HepG2 (cell line): ENCODE data around the gene NDUFB4.

Experiments
- BRCA1 ChIP-seq: sonication (generic); formaldehyde crosslinking; IDR thresholded peaks from 2 replicates; pipeline ENCODE4 v1.4.0; 2020; ENCODE audit warnings: missing genetic modification reagents
- GABPA ChIP-seq, 2 experiments: IDR thresholded peaks; 2 replicates each; pipeline ENCODE4 v1.6.1; 2011 to 2016; ENCODE audit warnings: low read depth in 2 of 2, low read length in 1 of 2, missing biosample characterization in 1 of 2, missing genetic modification characterization in 1 of 2
- HIVEP1 ChIP-seq: sonication (generic); formaldehyde crosslinking; IDR thresholded peaks from 2 replicates; pipeline ENCODE4 v1.4.0; 2020; ENCODE audit warnings: mild to moderate bottlenecking, missing genetic modification reagents
- KAT2B ChIP-seq: fragments of 150-350 bp; IDR thresholded peaks from 2 replicates; pipeline ENCODE4 v1.6.1; 2014; ENCODE audit warnings: low read depth, low read length, borderline replicate concordance
- SMC3 ChIP-seq: IDR thresholded peaks from 2 replicates; pipeline ENCODE4 v1.6.1; 2011; ENCODE audit warnings: low read length, improper control_type of control experiment
- ZNF121 ChIP-seq: sonication (generic); formaldehyde crosslinking; IDR thresholded peaks from 2 replicates; pipeline ENCODE4 v1.5.0; 2020; ENCODE audit warnings: mild to moderate bottlenecking, missing genetic modification reagents
- ZNF24 ChIP-seq: fragments of 450-650 bp; IDR thresholded peaks from 2 replicates; pipeline ENCODE4 v1.6.1; 2017; ENCODE audit warnings: antibody characterized with exemption, mild to moderate bottlenecking
- TF ChIP-seq, protein P1 (sequence below): sonication (generic); formaldehyde crosslinking; IDR thresholded peaks from 2 replicates; pipeline ENCODE4 v1.4.0; 2020; ENCODE audit warnings: mild to moderate bottlenecking, missing genetic modification reagents
- TF ChIP-seq, protein P2 (sequence below): sonication (generic); formaldehyde crosslinking; IDR thresholded peaks from 2 replicates; pipeline ENCODE4 v1.4.0; 2020; ENCODE audit warnings: missing genetic modification reagents
- TF ChIP-seq, protein P3 (sequence below): sonication (generic); formaldehyde crosslinking; IDR thresholded peaks from 2 replicates; pipeline ENCODE4 v1.5.0; 2020; ENCODE audit warnings: mild to moderate bottlenecking, missing genetic modification reagents, moderate library complexity
- TF ChIP-seq, protein P4 (sequence below): sonication (generic); formaldehyde crosslinking; conservative IDR thresholded peaks from 2 replicates; pipeline ENCODE4 v1.4.0; 2020; ENCODE audit warnings: missing genetic modification reagents
- TF ChIP-seq, protein P5 (sequence below): IDR thresholded peaks from 2 replicates; pipeline ENCODE4 v1.6.1; 2016; ENCODE audit warnings: missing compliant biosample characterization, missing genetic modification reagents, borderline replicate concordance
- TF ChIP-seq, protein P6 (sequence below): fragments of 450-650 bp; IDR thresholded peaks from 2 replicates; pipeline ENCODE4 v1.6.1; 2016
- TF ChIP-seq, protein P7 (sequence below): sonication (generic); formaldehyde crosslinking; IDR thresholded peaks from 2 replicates; pipeline ENCODE4 v1.4.0; 2020; ENCODE audit warnings: mild to moderate bottlenecking, missing genetic modification reagents, borderline replicate concordance

DNA sequence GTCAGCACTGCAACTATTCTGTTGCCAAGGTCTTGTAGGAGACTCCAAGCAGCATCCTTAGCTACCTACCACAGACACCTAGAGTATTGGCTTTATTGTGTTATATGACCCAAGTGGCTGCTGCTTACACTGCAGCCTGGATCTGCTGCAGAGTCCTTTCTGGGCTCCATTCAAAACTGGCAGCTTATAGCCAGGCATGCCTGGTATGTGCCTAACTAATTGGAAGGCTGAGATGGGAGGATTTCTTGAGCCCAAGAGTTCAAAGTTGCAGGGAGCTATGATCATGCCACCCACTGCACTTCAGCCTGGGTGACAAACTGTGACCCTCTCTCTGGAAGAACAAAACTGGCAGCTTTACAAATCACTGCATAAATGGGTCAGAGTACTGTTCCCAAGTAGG is 8.6 kb downstream of the NDUFB4 start:
- TF ChIP-seq, protein P1, sequence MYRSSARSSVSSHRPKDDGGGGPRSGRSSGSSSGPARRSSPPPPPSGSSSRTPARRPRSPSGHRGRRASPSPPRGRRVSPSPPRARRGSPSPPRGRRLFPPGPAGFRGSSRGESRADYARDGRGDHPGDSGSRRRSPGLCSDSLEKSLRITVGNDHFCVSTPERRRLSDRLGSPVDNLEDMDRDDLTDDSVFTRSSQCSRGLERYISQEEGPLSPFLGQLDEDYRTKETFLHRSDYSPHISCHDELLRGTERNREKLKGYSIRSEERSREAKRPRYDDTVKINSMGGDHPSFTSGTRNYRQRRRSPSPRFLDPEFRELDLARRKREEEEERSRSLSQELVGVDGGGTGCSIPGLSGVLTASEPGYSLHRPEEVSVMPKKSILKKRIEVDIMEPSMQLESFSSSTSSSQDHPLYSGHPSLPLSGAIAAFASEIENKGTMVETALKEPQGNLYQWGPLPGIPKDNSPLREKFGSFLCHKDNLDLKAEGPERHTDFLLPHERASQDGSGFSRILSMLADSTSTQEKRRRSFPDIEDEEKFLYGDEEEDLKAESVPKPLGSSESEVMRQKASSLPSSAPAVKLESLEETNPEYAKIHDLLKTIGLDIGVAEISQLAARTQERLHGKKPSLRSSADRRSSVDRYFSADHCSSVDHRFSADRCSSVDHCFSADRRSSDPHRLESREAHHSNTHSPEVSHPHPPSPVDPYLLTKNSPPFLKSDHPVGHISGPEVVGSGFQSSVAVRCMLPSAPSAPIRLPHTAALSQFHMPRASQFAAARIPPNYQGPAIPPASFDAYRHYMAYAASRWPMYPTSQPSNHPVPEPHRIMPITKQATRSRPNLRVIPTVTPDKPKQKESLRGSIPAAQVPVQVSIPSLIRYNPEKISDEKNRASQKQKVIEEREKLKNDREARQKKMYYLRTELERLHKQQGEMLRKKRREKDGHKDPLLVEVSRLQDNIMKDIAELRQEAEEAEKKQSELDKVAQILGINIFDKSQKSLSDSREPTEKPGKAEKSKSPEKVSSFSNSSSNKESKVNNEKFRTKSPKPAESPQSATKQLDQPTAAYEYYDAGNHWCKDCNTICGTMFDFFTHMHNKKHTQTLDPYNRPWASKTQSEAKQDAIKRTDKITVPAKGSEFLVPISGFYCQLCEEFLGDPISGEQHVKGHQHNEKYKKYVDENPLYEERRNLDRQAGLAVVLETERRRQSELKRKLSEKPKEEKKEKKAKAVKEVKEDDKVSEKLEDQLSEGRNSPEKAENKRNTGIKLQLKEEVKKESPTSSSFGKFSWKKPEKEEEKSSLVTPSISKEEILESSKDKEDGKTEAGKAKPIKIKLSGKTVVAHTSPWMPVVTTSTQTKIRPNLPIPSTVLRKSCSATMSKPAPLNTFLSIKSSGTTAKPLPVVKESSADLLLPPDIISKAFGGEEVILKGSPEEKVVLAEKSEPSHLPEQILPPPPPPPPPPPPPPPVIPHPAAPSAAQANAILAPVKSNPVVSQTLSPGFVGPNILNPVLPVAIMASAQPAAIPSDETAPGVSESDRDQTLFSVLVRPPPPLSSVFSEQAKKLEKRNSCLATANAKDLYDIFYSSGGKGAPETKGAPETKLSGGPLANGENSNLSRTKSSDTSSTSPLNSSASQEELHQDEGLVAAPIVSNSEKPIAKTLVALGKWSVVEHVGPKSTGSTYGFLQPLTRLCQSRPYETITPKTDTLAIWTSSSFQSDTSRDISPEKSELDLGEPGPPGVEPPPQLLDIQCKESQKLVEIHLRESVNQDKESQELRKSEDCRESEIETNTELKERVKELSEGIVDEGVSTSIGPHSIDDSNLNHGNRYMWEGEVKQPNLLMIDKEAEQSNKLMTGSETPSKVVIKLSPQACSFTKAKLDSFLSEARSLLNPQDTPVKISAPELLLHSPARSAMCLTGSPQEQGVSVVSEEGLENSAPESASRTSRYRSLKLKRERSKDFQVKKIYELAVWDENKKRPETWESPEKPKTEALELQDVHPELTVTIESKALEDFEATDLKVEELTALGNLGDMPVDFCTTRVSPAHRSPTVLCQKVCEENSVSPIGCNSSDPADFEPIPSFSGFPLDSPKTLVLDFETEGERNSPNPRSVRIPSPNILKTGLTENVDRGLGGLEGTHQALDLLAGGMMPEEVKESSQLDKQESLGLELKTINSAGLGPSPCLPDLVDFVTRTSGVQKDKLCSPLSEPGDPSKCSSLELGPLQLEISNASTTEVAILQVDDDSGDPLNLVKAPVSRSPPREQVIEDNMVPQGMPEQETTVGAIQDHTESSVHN (CRISPR knock-in tag): no peak
- no peak for TF ChIP-seq GABPA (IDR thresholded peaks at IDR 0.05; ENCODE audit: low read depth, low read length)
- no peak for TF ChIP-seq GABPA (CRISPR knock-in tag; IDR thresholded peaks at IDR 0.05; ENCODE audit: low read depth)
- TF ChIP-seq, protein P2, sequence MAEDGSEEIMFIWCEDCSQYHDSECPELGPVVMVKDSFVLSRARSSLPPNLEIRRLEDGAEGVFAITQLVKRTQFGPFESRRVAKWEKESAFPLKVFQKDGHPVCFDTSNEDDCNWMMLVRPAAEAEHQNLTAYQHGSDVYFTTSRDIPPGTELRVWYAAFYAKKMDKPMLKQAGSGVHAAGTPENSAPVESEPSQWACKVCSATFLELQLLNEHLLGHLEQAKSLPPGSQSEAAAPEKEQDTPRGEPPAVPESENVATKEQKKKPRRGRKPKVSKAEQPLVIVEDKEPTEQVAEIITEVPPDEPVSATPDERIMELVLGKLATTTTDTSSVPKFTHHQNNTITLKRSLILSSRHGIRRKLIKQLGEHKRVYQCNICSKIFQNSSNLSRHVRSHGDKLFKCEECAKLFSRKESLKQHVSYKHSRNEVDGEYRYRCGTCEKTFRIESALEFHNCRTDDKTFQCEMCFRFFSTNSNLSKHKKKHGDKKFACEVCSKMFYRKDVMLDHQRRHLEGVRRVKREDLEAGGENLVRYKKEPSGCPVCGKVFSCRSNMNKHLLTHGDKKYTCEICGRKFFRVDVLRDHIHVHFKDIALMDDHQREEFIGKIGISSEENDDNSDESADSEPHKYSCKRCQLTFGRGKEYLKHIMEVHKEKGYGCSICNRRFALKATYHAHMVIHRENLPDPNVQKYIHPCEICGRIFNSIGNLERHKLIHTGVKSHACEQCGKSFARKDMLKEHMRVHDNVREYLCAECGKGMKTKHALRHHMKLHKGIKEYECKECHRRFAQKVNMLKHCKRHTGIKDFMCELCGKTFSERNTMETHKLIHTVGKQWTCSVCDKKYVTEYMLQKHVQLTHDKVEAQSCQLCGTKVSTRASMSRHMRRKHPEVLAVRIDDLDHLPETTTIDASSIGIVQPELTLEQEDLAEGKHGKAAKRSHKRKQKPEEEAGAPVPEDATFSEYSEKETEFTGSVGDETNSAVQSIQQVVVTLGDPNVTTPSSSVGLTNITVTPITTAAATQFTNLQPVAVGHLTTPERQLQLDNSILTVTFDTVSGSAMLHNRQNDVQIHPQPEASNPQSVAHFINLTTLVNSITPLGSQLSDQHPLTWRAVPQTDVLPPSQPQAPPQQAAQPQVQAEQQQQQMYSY (CRISPR knock-in tag): no peak
- TF ChIP-seq HIVEP1 (CRISPR knock-in tag): no peak
- TF ChIP-seq ZNF24: no peak
- TF ChIP-seq, protein P3, sequence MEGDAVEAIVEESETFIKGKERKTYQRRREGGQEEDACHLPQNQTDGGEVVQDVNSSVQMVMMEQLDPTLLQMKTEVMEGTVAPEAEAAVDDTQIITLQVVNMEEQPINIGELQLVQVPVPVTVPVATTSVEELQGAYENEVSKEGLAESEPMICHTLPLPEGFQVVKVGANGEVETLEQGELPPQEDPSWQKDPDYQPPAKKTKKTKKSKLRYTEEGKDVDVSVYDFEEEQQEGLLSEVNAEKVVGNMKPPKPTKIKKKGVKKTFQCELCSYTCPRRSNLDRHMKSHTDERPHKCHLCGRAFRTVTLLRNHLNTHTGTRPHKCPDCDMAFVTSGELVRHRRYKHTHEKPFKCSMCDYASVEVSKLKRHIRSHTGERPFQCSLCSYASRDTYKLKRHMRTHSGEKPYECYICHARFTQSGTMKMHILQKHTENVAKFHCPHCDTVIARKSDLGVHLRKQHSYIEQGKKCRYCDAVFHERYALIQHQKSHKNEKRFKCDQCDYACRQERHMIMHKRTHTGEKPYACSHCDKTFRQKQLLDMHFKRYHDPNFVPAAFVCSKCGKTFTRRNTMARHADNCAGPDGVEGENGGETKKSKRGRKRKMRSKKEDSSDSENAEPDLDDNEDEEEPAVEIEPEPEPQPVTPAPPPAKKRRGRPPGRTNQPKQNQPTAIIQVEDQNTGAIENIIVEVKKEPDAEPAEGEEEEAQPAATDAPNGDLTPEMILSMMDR (CRISPR knock-in tag): no peak
- TF ChIP-seq ZNF121 (CRISPR knock-in tag): no peak
- TF ChIP-seq, protein P4, sequence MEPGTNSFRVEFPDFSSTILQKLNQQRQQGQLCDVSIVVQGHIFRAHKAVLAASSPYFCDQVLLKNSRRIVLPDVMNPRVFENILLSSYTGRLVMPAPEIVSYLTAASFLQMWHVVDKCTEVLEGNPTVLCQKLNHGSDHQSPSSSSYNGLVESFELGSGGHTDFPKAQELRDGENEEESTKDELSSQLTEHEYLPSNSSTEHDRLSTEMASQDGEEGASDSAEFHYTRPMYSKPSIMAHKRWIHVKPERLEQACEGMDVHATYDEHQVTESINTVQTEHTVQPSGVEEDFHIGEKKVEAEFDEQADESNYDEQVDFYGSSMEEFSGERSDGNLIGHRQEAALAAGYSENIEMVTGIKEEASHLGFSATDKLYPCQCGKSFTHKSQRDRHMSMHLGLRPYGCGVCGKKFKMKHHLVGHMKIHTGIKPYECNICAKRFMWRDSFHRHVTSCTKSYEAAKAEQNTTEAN: no peak
- TF ChIP-seq, protein P5, sequence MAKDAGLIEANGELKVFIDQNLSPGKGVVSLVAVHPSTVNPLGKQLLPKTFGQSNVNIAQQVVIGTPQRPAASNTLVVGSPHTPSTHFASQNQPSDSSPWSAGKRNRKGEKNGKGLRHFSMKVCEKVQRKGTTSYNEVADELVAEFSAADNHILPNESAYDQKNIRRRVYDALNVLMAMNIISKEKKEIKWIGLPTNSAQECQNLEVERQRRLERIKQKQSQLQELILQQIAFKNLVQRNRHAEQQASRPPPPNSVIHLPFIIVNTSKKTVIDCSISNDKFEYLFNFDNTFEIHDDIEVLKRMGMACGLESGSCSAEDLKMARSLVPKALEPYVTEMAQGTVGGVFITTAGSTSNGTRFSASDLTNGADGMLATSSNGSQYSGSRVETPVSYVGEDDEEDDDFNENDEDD (CRISPR knock-in tag): no peak
- TF ChIP-seq, protein P6, sequence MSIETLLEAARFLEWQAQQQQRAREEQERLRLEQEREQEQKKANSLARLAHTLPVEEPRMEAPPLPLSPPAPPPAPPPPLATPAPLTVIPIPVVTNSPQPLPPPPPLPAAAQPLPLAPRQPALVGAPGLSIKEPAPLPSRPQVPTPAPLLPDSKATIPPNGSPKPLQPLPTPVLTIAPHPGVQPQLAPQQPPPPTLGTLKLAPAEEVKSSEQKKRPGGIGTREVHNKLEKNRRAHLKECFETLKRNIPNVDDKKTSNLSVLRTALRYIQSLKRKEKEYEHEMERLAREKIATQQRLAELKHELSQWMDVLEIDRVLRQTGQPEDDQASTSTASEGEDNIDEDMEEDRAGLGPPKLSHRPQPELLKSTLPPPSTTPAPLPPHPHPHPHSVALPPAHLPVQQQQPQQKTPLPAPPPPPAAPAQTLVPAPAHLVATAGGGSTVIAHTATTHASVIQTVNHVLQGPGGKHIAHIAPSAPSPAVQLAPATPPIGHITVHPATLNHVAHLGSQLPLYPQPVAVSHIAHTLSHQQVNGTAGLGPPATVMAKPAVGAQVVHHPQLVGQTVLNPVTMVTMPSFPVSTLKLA: no peak
- no peak for TF ChIP-seq KAT2B
- TF ChIP-seq, protein P7, sequence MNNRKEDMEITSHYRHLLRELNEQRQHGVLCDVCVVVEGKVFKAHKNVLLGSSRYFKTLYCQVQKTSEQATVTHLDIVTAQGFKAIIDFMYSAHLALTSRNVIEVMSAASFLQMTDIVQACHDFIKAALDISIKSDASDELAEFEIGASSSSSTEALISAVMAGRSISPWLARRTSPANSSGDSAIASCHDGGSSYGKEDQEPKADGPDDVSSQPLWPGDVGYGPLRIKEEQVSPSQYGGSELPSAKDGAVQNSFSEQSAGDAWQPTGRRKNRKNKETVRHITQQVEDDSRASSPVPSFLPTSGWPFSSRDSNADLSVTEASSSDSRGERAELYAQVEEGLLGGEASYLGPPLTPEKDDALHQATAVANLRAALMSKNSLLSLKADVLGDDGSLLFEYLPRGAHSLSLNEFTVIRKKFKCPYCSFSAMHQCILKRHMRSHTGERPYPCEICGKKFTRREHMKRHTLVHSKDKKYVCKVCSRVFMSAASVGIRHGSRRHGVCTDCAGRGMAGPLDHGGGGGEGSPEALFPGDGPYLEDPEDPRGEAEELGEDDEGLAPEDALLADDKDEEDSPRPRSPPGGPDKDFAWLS (CRISPR knock-in tag): no peak
- no peak for TF ChIP-seq BRCA1
- TF ChIP-seq SMC3: no peak
